CD4-positive, alpha-beta T cell (primary cell): ENCODE data around the gene EHHADH. TPM values are rescaled to one million over a fixed set of nuclear protein-coding genes. Genes with fewer than 3 reads are reported as not detected.

Experiments
- ATAC-seq: fragments of 200-7000 bp; cut with Tn5 transposase; one replicate; pipeline ENCODE4 v1.10.0; 2022; ENCODE audit warnings: mild to moderate bottlenecking; ENCODE audit not compliant: poor library complexity
- CTCF ChIA-PET: fragments of 350-600 bp; sonication (Branson Sonifier 250); formaldehyde crosslinking; loops from one replicate; lab custom pipeline; 2021; ENCODE audit warnings: antibody characterized with exemption, inconsistent platforms; lab: Charles Lee
- POLR2A ChIA-PET: fragments of 350-600 bp; sonication (Branson Sonifier 250); formaldehyde crosslinking; loops from one replicate; lab custom pipeline; 2021; ENCODE audit warnings: antibody characterized with exemption, inconsistent platforms; lab: Charles Lee
- DNase-seq, 14 experiments: peaks; one replicate each; pipeline ENCODE4 v3.0.0-alpha.2; 2013 to 2020; ENCODE audit warnings: mixed read lengths in 2 of 14
- H3K27ac ChIP-seq, 2 donors: one replicate each; pipeline versions ENCODE4 v1.5.1 to v1.7.0; 2013; ENCODE audit warnings: low read length in 2 of 2, low read depth in 1 of 2, mild to moderate bottlenecking in 1 of 2
- H3K27me3 ChIP-seq, 2 experiments: 1 replicate in 1 of 2; 2 replicates in 1 of 2; pipeline versions ENCODE4 v1.6.1 to v1.7.0; 2013; ENCODE audit warnings: low read length in 2 of 2, control low read depth in 1 of 2, mild to moderate bottlenecking in 1 of 2, moderate library complexity in 1 of 2; ENCODE audit not compliant: insufficient read depth in 2 of 2, control insufficient read depth in 1 of 2
- H3K36me3 ChIP-seq: one replicate; pipeline ENCODE4 v1.6.1; 2013; ENCODE audit warnings: low read length, control low read depth; ENCODE audit not compliant: insufficient read depth
- H3K4me1 ChIP-seq: one replicate; pipeline ENCODE4 v1.6.1; 2013; ENCODE audit warnings: low read length, control low read depth; ENCODE audit not compliant: insufficient read depth
- H3K4me3 ChIP-seq: one replicate; pipeline ENCODE4 v1.5.1; 2013; ENCODE audit warnings: mild to moderate bottlenecking, low read length, moderate library complexity
- H3K9me3 ChIP-seq, 2 experiments: 1 replicate in 1 of 2; 2 replicates in 1 of 2; pipeline versions ENCODE4 v1.6.1 to v1.7.0; 2013; ENCODE audit warnings: low read length in 2 of 2, mild to moderate bottlenecking in 2 of 2, control low read depth in 1 of 2, moderate library complexity in 1 of 2; ENCODE audit not compliant: control insufficient read depth in 1 of 2, insufficient read depth in 1 of 2
- H3K27ac Mint-ChIP-seq: one replicate; pipeline ENCODE4 v1.8.0; 2020; ENCODE audit warnings: mixed read lengths
- H3K27me3 Mint-ChIP-seq: one replicate; pipeline ENCODE4 v1.8.0; 2021; ENCODE audit warnings: mixed read lengths
- H3K36me3 Mint-ChIP-seq: one replicate; pipeline ENCODE4 v1.8.0; 2021; ENCODE audit warnings: low read depth, mixed read lengths
- H3K4me1 Mint-ChIP-seq: one replicate; pipeline ENCODE4 v1.8.0; 2021; ENCODE audit warnings: low read depth, mixed read lengths
- H3K4me3 Mint-ChIP-seq: one replicate; pipeline ENCODE4 v1.8.0; 2020; ENCODE audit warnings: mild to moderate bottlenecking, mixed read lengths
- H3K9me3 Mint-ChIP-seq: one replicate; pipeline ENCODE4 v1.8.0; 2020; ENCODE audit warnings: mixed read lengths
- intact Hi-C, 2 experiments: fragments of 100-400 bp; cut with DNase I in 1 of 2; cut with micrococcal nuclease in 1 of 2; formaldehyde crosslinking; loops; one replicate each; pipeline versions ENCODE4 v1.15.1 to v1.9.0; 2023 to 2025; cut with DNase I, micrococcal nuclease
- total RNA-seq, 174 experiments: library from RNA in 2 of 174; stranded (reverse) in 2 of 174; gene quantifications; one replicate each; pipeline ENCODE4 v1.2.3 and lab custom pipeline; 2021 to 2026
- TF ChIP-seq, protein P1 (sequence below): fragments of 200-600 bp; IDR thresholded peaks from one replicate; pipeline ENCODE4 v1.8.0; 2022; ENCODE audit warnings: antibody characterized with exemption, mild to moderate bottlenecking

The EHHADH gene
- total RNA-seq, 2 experiments from 2014 or later = 0.11 to 0.52 TPM

DNA sequence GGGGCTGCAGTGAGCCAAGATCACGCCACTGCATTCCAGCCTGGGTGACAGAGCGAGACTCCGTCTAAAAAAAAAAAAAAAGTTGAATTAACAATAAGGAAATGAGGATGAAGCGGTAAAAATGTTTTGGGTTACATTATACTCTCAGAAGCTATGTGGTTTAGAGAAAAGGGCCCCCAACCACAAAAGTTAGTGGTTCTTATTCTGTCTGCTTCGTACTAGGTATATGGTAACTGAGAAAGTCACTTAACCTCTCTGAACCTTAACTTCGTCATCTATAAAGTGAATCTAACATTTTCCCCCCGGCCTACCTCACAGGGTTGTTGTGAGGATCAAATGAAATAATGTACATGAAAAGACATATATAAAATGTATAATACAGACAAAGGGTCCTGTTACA is 38.4 kb upstream of the EHHADH start:
- Histone ChIP-seq H3K4me1 (no peaks in the 10 kb centered on the region), H3K4me3 (no peak overlapping the region), H3K27me3 (no peaks in the 10 kb centered on the region), H3K9me3 (no peaks in the 10 kb centered on the region), H3K27ac (no peak overlapping the region), H3K36me3 (no peaks in the 10 kb centered on the region)
- ATAC-seq (no peak), DNase-seq (no peak)
- Mint-ChIP-seq H3K4me1 (no peaks in the 10 kb centered on the region), H3K9me3 (no peaks in the 10 kb centered on the region), H3K27ac (no peak overlapping the region), H3K27me3 (no peaks in the 10 kb centered on the region), H3K36me3 (peaks cover 32% of the 10 kb centered on the region), H3K4me3 (no peak overlapping the region)
- TF ChIP-seq, protein P1, sequence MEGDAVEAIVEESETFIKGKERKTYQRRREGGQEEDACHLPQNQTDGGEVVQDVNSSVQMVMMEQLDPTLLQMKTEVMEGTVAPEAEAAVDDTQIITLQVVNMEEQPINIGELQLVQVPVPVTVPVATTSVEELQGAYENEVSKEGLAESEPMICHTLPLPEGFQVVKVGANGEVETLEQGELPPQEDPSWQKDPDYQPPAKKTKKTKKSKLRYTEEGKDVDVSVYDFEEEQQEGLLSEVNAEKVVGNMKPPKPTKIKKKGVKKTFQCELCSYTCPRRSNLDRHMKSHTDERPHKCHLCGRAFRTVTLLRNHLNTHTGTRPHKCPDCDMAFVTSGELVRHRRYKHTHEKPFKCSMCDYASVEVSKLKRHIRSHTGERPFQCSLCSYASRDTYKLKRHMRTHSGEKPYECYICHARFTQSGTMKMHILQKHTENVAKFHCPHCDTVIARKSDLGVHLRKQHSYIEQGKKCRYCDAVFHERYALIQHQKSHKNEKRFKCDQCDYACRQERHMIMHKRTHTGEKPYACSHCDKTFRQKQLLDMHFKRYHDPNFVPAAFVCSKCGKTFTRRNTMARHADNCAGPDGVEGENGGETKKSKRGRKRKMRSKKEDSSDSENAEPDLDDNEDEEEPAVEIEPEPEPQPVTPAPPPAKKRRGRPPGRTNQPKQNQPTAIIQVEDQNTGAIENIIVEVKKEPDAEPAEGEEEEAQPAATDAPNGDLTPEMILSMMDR = no peak
- POLR2A ChIA-PET = no interaction called here
- CTCF ChIA-PET = no interaction called here
- intact Hi-C loops = no loop called here

DNA sequence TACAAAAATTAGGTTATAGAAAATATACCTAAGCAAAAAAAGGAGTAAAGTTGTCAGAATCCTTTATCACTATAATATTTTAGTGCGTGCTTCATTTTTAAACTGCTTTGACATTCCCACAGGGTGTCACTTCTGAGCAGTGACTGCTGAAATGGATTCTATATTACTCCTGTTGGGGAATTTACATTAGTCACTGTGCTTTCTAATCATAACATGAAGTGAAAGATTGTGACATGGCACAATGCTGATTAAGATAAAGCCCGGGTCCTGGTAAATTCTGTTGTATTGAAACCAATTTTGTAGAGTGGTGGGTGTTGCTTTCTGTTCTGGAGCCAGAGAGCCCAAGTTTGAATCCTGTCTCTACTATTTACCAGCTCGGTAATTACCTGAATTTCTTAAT is 36.4 kb upstream of the EHHADH start:
- Histone ChIP-seq H3K36me3 (no peaks in the 10 kb centered on the region), H3K27me3 (no peaks in the 10 kb centered on the region), H3K4me3 (no peak overlapping the region), H3K9me3 (no peaks in the 10 kb centered on the region), H3K4me1 (no peaks in the 10 kb centered on the region), H3K27ac (no peak overlapping the region)
- Mint-ChIP-seq H3K4me1 (no peaks in the 10 kb centered on the region), H3K4me3 (no peak overlapping the region), H3K36me3 (peaks cover 35% of the 10 kb centered on the region), H3K9me3 (no peaks in the 10 kb centered on the region), H3K27ac (no peak overlapping the region), H3K27me3 (no peaks in the 10 kb centered on the region)
- intact Hi-C loops = no loop called here
- TF ChIP-seq, protein P1 = no peak
- ATAC-seq (no peak), DNase-seq (no peak)
- CTCF ChIA-PET = no interaction called here
- POLR2A ChIA-PET = no interaction called here

DNA sequence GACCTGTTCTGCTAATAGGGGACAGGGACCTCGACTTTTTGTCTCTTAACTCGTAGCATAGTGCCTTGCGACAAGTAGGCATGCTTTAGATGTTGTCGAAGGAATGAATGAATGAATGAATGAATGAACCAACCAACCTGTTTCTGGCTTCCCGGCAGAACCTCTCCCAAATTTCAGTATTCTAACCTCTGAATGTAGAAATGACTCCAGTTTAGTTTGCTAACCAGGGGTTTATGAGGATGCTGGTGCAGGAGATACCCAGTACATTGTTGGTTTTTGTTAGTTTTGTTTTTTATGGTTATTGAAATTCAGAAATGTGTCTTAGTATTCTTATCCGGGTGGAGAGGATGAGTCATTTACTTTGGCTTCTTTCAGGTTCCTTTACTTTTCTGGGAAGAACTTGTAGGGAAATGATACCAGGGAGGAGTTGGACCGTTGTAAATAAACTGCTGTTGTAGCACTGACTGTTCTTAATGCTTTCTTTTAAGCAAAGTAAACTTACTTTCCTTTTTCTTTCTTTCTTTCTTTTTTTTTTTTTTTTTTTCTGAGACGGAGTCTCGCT is 29.6 kb upstream of the EHHADH start:
- CTCF ChIA-PET = no interaction called here
- H3K27ac Mint-ChIP-seq = peak overlapping the region; percentile 84
- peaks cover 14% of the 10 kb centered on the region for H3K4me1 ChIP-seq
- H3K4me1 Mint-ChIP-seq = peaks cover 18% of the 10 kb centered on the region
- H3K4me3 Mint-ChIP-seq = peak overlapping the region; percentile 92
- POLR2A ChIA-PET = no interaction called here
- H3K4me3 ChIP-seq = peak overlapping the region; percentile 77
- TF ChIP-seq, protein P1 = no peak
- peaks cover 3 to 10% of the 10 kb centered on the region in 2 experiments for H3K27me3 ChIP-seq
- no peaks in the 10 kb centered on the region for H3K36me3 ChIP-seq
- H3K36me3 Mint-ChIP-seq = peaks cover 15% of the 10 kb centered on the region
- peaks cover 24% of the 10 kb centered on the region for H3K27me3 Mint-ChIP-seq
- ATAC-seq = no peak
- peaks cover 2% of the 10 kb centered on the region for H3K9me3 Mint-ChIP-seq
- no peak for DNase-seq
- H3K27ac ChIP-seq = peak overlapping the region in 1 of 2 donors; percentile 65
- peaks cover 0 to 5% of the 10 kb centered on the region in 2 experiments for H3K9me3 ChIP-seq
- intact Hi-C loops = loop anchor here (2.0 to 10.0 kb wide), 4 partner anchors 215 to 661 kb away; partner anchors contain the start of genes SENP2 (in 2 of the 2) and TMEM41A (in 1 of the 2)
